Ishikawa (cell line): ENCODE results near the gene RXRA.

Source experiments
- FOXM1 ChIP-seq: IDR thresholded peaks from 2 replicates; pipeline ENCODE4 v1.6.1; 2012; ENCODE audit warnings: low read depth, borderline replicate concordance
- TF ChIP-seq, protein P1 (sequence below): IDR thresholded peaks from 2 replicates; pipeline ENCODE4 v1.6.1; 2012
- TF ChIP-seq, protein P2 (sequence below): IDR thresholded peaks from 2 replicates; pipeline ENCODE4 v1.6.1; 2012; ENCODE audit warnings: low read depth, mild to moderate bottlenecking

DNA sequence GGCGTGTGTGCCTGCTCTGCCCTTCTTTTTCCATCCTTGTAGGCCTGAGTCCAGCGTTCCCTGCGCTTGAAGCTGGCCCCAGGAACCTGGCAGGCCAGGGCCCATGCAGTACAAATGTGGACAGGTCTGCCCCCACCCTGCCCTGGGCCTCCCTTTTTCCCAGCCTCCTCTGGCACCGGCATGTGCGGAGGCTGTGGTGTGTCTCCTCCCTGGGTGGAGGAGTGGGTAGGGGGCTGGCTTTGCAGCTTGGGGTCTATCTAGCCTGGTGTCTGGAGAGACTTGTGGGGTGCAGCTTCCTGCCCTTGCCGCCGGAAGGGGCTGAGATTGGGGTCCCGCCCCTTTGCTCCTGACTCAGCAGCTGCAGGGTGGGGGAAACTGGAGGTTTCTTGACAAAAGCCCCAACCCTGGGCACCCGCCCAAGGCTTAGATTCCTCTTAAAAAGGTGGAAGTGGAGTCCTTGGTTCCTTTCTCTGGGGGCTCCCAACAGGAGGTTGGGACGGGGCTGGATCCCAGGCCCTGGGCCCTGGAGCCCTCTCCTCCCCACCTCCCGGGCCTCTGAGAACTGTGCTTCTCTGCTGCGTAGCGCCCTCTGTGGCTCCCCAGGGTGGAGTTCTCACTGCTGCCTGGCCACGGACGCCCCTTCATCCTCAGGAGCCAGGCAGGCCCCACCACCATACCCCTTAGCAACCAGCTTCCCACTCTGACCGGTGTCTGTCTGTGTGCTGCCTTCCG, 18.0 kb downstream of the RXRA start:
- TF ChIP-seq, protein P1, sequence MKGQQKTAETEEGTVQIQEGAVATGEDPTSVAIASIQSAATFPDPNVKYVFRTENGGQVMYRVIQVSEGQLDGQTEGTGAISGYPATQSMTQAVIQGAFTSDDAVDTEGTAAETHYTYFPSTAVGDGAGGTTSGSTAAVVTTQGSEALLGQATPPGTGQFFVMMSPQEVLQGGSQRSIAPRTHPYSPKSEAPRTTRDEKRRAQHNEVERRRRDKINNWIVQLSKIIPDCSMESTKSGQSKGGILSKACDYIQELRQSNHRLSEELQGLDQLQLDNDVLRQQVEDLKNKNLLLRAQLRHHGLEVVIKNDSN, result no peak
- TF ChIP-seq, protein P2, sequence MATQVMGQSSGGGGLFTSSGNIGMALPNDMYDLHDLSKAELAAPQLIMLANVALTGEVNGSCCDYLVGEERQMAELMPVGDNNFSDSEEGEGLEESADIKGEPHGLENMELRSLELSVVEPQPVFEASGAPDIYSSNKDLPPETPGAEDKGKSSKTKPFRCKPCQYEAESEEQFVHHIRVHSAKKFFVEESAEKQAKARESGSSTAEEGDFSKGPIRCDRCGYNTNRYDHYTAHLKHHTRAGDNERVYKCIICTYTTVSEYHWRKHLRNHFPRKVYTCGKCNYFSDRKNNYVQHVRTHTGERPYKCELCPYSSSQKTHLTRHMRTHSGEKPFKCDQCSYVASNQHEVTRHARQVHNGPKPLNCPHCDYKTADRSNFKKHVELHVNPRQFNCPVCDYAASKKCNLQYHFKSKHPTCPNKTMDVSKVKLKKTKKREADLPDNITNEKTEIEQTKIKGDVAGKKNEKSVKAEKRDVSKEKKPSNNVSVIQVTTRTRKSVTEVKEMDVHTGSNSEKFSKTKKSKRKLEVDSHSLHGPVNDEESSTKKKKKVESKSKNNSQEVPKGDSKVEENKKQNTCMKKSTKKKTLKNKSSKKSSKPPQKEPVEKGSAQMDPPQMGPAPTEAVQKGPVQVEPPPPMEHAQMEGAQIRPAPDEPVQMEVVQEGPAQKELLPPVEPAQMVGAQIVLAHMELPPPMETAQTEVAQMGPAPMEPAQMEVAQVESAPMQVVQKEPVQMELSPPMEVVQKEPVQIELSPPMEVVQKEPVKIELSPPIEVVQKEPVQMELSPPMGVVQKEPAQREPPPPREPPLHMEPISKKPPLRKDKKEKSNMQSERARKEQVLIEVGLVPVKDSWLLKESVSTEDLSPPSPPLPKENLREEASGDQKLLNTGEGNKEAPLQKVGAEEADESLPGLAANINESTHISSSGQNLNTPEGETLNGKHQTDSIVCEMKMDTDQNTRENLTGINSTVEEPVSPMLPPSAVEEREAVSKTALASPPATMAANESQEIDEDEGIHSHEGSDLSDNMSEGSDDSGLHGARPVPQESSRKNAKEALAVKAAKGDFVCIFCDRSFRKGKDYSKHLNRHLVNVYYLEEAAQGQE, result no peak
- TF ChIP-seq FOXM1, result no peak
